AG09309 (cell line): ENCODE results near the gene C4orf54.

Experiments used
- DNase-seq: peaks from one replicate; pipeline ENCODE4 v3.0.0-alpha.2; 2010; ENCODE audit warnings: low read depth
- H3K4me3 ChIP-seq: 2 replicates; pipeline ENCODE4 v1.5.1; 2011; ENCODE audit warnings: mild to moderate bottlenecking, low read depth, low read length, moderate library complexity; ENCODE audit not compliant: control insufficient read depth
- TF ChIP-seq, protein P1 (sequence below): IDR thresholded peaks from 2 replicates; pipeline ENCODE4 v1.5.1; 2011; ENCODE audit warnings: mild to moderate bottlenecking, low read depth, low read length, inconsistent platforms; ENCODE audit not compliant: insufficient read depth, control insufficient read depth; ENCODE audit errors: missing control alignments

C4orf54 gene

GRCh38 chr4:99614491-99614890 is 43.1 kb downstream of the C4orf54 start:
- no peak for DNase-seq
- TF ChIP-seq, protein P1, sequence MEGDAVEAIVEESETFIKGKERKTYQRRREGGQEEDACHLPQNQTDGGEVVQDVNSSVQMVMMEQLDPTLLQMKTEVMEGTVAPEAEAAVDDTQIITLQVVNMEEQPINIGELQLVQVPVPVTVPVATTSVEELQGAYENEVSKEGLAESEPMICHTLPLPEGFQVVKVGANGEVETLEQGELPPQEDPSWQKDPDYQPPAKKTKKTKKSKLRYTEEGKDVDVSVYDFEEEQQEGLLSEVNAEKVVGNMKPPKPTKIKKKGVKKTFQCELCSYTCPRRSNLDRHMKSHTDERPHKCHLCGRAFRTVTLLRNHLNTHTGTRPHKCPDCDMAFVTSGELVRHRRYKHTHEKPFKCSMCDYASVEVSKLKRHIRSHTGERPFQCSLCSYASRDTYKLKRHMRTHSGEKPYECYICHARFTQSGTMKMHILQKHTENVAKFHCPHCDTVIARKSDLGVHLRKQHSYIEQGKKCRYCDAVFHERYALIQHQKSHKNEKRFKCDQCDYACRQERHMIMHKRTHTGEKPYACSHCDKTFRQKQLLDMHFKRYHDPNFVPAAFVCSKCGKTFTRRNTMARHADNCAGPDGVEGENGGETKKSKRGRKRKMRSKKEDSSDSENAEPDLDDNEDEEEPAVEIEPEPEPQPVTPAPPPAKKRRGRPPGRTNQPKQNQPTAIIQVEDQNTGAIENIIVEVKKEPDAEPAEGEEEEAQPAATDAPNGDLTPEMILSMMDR, result no peak
- H3K4me3 ChIP-seq, result no peak overlapping the region

GRCh38 chr4:99612704-99613103 is 44.9 kb downstream of the C4orf54 start:
- no peak for DNase-seq
- TF ChIP-seq, protein P1, result no peak
- H3K4me3 ChIP-seq, result no peak overlapping the region

- no peak for DNase-seq
- H3K4me3 ChIP-seq, result no peak overlapping the region
- TF ChIP-seq, protein P1, result no peak
Observed at GRCh38 chr4:99612281-99612680, 45.3 kb downstream of the C4orf54 start.

- TF ChIP-seq, protein P1, result no peak
- no peak overlapping the region for H3K4me3 ChIP-seq
- no peak for DNase-seq
Observed at GRCh38 chr4:99610605-99611175, 46.9 kb downstream of the C4orf54 start.

- no peak overlapping the region for H3K4me3 ChIP-seq
- no peak for DNase-seq
- TF ChIP-seq, protein P1, result no peak
Observed at GRCh38 chr4:99608417-99608816, 49.2 kb downstream of the C4orf54 start.
